CD8-positive, alpha-beta memory T cell (primary cell): ENCODE data around the gene TGOLN2. TPM values are rescaled to one million over a fixed set of nuclear protein-coding genes. Genes with fewer than 3 reads are reported as not detected.
"Not testable (repeated sequence)": the region's sequence is repeated elsewhere in the genome, so short reads cannot be mapped to it uniquely, and the experiment has no call there.

Source experiments
- CTCF ChIA-PET: fragments of 350-600 bp; sonication (Branson Sonifier 250); formaldehyde crosslinking; loops from one replicate; lab custom pipeline; 2021; ENCODE audit warnings: antibody characterized with exemption; lab: Charles Lee
- POLR2A ChIA-PET: fragments of 350-600 bp; sonication (Branson Sonifier 250); formaldehyde crosslinking; loops from one replicate; lab custom pipeline; 2021; ENCODE audit warnings: antibody characterized with exemption; lab: Charles Lee
- DNase-seq, 5 donors: peaks; one replicate each; pipeline versions ENCODE4 v3.0.0 to v3.0.0-alpha.2; 2020 to 2022; ENCODE audit warnings: mixed read lengths in 1 of 5
- H3K27ac ChIP-seq: one replicate; pipeline ENCODE4 v1.7.0; 2013; ENCODE audit warnings: low read depth, mild to moderate bottlenecking, low read length, moderate library complexity
- H3K27me3 ChIP-seq: 2 replicates; pipeline ENCODE4 v1.7.0; 2013; ENCODE audit warnings: low read length, mild to moderate bottlenecking; ENCODE audit not compliant: insufficient read depth, poor library complexity, severe bottlenecking
- H3K36me3 ChIP-seq: 2 replicates; pipeline ENCODE4 v1.7.0; 2013; ENCODE audit warnings: mild to moderate bottlenecking, low read length, moderate library complexity; ENCODE audit not compliant: insufficient read depth
- H3K4me1 ChIP-seq: 2 replicates; pipeline ENCODE4 v1.7.0; 2013; ENCODE audit warnings: mild to moderate bottlenecking, low read length, moderate library complexity; ENCODE audit not compliant: insufficient read depth
- H3K4me3 ChIP-seq: 2 replicates; pipeline ENCODE4 v1.7.0; 2013; ENCODE audit warnings: mild to moderate bottlenecking, low read length
- H3K9me3 ChIP-seq: 2 replicates; pipeline ENCODE4 v1.7.0; 2013; ENCODE audit warnings: mild to moderate bottlenecking, low read length
- H3K27ac Mint-ChIP-seq, 8 donors: one replicate each; pipeline ENCODE4 v1.8.0; 2020 to 2021; ENCODE audit warnings: mixed read lengths in 8 of 8, mild to moderate bottlenecking in 6 of 8, inconsistent platforms in 3 of 8, moderate library complexity in 3 of 8
- H3K27me3 Mint-ChIP-seq, 2 donors: one replicate each; pipeline ENCODE4 v1.8.0; 2020 to 2021; ENCODE audit warnings: mixed read lengths in 2 of 2, mild to moderate bottlenecking in 1 of 2, moderate library complexity in 1 of 2
- H3K36me3 Mint-ChIP-seq, 3 donors: one replicate each; pipeline ENCODE4 v1.8.0; 2020 to 2021; ENCODE audit warnings: mixed read lengths in 3 of 3, inconsistent platforms in 1 of 3, mild to moderate bottlenecking in 1 of 3
- H3K4me1 Mint-ChIP-seq, 3 donors: one replicate each; pipeline ENCODE4 v1.8.0; 2020 to 2021; ENCODE audit warnings: mixed read lengths in 3 of 3, inconsistent platforms in 1 of 3, mild to moderate bottlenecking in 1 of 3
- H3K4me3 Mint-ChIP-seq, 7 donors: one replicate each; pipeline ENCODE4 v1.8.0; 2020 to 2021; ENCODE audit warnings: mixed read lengths in 7 of 7, mild to moderate bottlenecking in 6 of 7, moderate library complexity in 4 of 7, inconsistent platforms in 2 of 7
- H3K9me3 Mint-ChIP-seq, 5 donors: one replicate each; pipeline ENCODE4 v1.8.0; 2020 to 2022; ENCODE audit warnings: mixed read lengths in 5 of 5, mild to moderate bottlenecking in 3 of 5, moderate library complexity in 2 of 5, inconsistent platforms in 1 of 5
- polyA plus RNA-seq: library from polyadenylated mRNA; unstranded; fragments of 300-500 nt; fragmentation: Illumina TruSeq; gene quantifications from one replicate; pipeline ENCODE4 v1.2.3, GENCODE V29; 2021
- total RNA-seq, 2 experiments: library from RNA; stranded (reverse); gene quantifications; one replicate each; pipeline ENCODE4 v1.2.3, GENCODE V29; 2021

Gene TGOLN2
- total and polyA plus RNA-seq, 3 experiments from 2014 or later = 55.9 to 95.6 (median 93.4) TPM

DNA sequence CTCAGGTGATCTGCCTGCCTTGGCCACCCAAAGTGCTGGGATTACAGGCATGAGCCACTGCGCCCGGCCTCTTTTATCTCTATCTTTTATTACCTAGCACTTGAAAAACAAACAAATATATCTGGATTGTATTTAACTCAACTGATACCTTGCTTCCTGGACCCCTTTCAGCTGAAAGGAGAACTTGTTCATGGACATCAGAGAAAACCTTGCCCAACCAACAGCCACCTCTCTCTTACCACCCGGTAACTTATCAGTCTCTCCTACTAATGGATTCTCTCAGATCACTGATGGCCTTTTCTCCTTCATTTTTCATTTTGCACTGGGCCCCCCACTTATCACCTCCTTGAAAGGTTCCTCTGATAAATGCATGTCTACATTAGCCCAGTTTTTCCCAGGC lies 19.8 kb upstream of the TGOLN2 start:
- H3K4me3 Mint-ChIP-seq = peak overlapping the region in 1 of 7 donors; percentile 27
- no peaks in the 10 kb centered on the region for H3K9me3 Mint-ChIP-seq
- H3K27me3 ChIP-seq = no peaks in the 10 kb centered on the region
- H3K9me3 ChIP-seq = no peaks in the 10 kb centered on the region
- no peaks in the 10 kb centered on the region for H3K27me3 Mint-ChIP-seq
- H3K4me1 ChIP-seq = peaks cover 2% of the 10 kb centered on the region
- ChIA-PET POLR2A (no interaction called here), CTCF (no interaction called here)
- H3K27ac Mint-ChIP-seq = peak overlapping the region in 1 of 8 donors; percentile 50
- peaks cover 1 to 14% (median 7%) of the 10 kb centered on the region in 3 donors for H3K4me1 Mint-ChIP-seq
- peaks cover 24% of the 10 kb centered on the region for H3K36me3 ChIP-seq
- no peak overlapping the region for H3K4me3 ChIP-seq
- H3K27ac ChIP-seq = no peak overlapping the region
- H3K36me3 Mint-ChIP-seq = peaks cover 16 to 85% (median 32%) of the 10 kb centered on the region in 3 donors
- no peak for DNase-seq

- Mint-ChIP-seq H3K4me3 (no peak overlapping the region), H3K27ac (no peak overlapping the region), H3K36me3 (peaks cover 11 to 73% (median 26%) of the 10 kb centered on the region in 3 donors), H3K27me3 (no peaks in the 10 kb centered on the region), H3K4me1 (peaks cover 0 to 4% (median 0%) of the 10 kb centered on the region in 3 donors), H3K9me3 (no peaks in the 10 kb centered on the region)
- ChIA-PET POLR2A (no interaction called here), CTCF (no interaction called here)
- Histone ChIP-seq H3K27me3 (no peaks in the 10 kb centered on the region), H3K4me1 (no peaks in the 10 kb centered on the region), H3K4me3 (no peak overlapping the region), H3K36me3 (peaks cover 10% of the 10 kb centered on the region), H3K27ac (no peak overlapping the region), H3K9me3 (no peaks in the 10 kb centered on the region)
- no peak for DNase-seq
Measured at GRCh38 chr2:85344356-85344954, 16.7 kb upstream of the TGOLN2 start.

DNA sequence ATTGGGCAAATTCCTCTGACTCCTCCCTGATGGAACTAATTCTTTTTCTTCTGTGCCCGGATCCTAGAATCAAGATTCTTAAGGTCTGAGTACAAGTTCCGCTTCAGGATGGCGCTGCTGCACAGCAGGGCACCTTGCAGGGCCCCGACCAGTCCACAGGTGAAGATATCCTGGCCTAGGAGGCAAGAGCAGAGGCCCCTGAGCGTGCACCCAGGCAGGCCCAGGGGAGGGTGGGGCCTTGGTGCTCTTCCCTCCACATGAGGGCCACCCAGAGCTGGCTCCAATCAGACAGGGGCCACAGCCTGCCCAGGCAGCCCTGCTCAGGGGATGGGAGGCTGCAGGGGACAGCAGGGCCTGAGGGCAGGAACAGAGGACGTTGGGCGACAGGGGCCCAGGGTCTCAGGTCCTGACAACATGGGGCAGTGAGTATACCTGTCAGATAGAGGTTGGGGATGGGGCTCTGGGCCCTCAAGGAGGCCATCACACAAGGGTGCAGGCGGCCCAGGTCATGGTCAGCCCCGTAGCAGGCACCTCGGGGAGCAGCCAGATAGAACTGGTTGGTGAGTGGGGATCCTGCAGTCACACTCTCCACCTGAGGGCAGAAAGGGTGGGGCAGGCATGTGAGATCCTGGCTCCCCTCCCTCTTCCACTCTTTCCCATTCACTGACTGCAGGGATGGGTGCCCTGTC lies 15.6 kb upstream of the TGOLN2 start:
- CTCF ChIA-PET, H3K4me1 ChIP-seq, H3K27ac ChIP-seq, POLR2A ChIA-PET, H3K9me3 Mint-ChIP-seq, H3K36me3 ChIP-seq, H3K4me1 Mint-ChIP-seq, H3K4me3 Mint-ChIP-seq, DNase-seq, H3K9me3 ChIP-seq, H3K27me3 Mint-ChIP-seq, H3K27me3 ChIP-seq, H3K4me3 ChIP-seq: not testable (repeated sequence)
- H3K36me3 Mint-ChIP-seq = peaks cover 11 to 66% (median 26%) of the 10 kb centered on the region in 3 donors
- H3K27ac Mint-ChIP-seq = peak overlapping the region in 2 of 8 donors; percentile 11 to 70

DNA sequence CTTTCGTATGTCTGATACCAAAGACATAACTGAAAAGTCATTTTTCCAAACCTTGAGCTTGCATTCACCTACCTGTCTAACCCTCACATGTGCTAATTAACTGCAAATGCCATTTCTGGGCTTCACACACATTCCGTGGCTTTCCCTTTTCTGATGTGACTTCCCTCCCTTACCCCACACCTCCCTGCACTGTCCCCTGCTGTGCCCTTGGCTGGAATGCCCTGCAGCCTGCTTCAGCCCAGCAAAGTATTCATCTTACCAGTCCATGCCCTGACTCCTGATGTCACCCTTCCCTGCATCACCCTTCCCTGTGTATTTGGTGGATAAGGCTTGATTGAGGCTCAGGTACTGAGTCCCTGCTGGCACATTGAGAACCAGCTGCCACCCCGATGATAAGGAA lies 14.4 kb upstream of the TGOLN2 start:
- peaks cover 5% of the 10 kb centered on the region for H3K36me3 ChIP-seq
- H3K9me3 ChIP-seq = no peaks in the 10 kb centered on the region
- H3K27ac Mint-ChIP-seq = no peak overlapping the region
- no peaks in the 10 kb centered on the region for H3K4me1 ChIP-seq
- no peaks in the 10 kb centered on the region for H3K27me3 Mint-ChIP-seq
- H3K4me1 Mint-ChIP-seq = peaks cover 0 to 4% (median 0%) of the 10 kb centered on the region in 3 donors
- no peak overlapping the region for H3K4me3 Mint-ChIP-seq
- peaks cover 5 to 58% (median 20%) of the 10 kb centered on the region in 3 donors for H3K36me3 Mint-ChIP-seq
- no peak overlapping the region for H3K4me3 ChIP-seq
- ChIA-PET CTCF (interaction anchor here (1.4 kb wide), 1 partner anchor 9 kb away, joined by 3 read pairs; no protein-coding TSS in a partner anchor), POLR2A (no interaction called here)
- DNase-seq = no peak
- no peaks in the 10 kb centered on the region for H3K9me3 Mint-ChIP-seq
- H3K27me3 ChIP-seq = no peaks in the 10 kb centered on the region
- H3K27ac ChIP-seq = no peak overlapping the region

DNA sequence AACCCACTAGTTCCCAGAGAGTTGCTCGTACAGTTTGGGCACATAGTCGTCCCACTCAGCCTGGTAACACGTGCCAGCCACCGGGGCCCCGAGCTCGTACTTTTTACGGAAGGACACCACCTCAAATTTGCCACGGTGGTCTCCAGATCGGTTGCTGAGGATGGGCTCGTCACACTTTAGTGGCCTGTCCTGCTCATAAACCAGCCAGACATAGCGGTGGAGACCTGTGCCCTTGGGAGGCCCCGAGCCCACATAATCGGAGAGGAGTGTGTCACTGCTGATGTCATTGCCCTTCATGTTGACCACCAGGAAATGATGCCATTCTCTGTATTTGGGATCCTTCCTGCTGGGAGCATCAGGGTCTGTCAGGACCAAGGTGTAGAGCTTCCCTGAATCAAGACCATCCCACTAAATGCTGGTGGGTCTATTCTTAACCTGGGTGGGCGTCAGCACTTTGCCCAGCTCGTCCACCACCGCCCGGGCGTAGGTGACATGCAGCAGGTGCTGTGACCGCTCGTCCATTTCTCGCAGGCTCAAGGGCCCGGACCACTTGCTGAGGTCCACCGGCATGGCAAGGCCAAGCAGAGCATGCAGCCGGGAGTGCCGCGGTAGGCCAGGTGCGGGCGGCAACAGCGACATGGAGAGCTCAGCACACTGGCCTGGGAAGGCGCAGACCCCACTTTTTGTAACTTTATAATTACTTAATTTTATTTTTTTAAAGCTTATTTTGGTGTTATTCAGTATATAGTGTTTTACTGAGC lies 13.7 kb upstream of the TGOLN2 start:
- Histone ChIP-seq H3K4me3 (no peak overlapping the region), H3K4me1 (no peaks in the 10 kb centered on the region), H3K9me3 (no peaks in the 10 kb centered on the region), H3K36me3 (peaks cover 5% of the 10 kb centered on the region), H3K27ac (no peak overlapping the region), H3K27me3 (no peaks in the 10 kb centered on the region)
- Mint-ChIP-seq H3K36me3 (peaks cover 5 to 51% (median 16%) of the 10 kb centered on the region in 3 donors), H3K4me1 (peaks cover 0 to 4% (median 0%) of the 10 kb centered on the region in 3 donors), H3K27ac (no peak overlapping the region), H3K27me3 (no peaks in the 10 kb centered on the region), H3K9me3 (no peaks in the 10 kb centered on the region), H3K4me3 (no peak overlapping the region)
- CTCF ChIA-PET = interaction anchor here (0.9 to 1.4 kb wide), 2 partner anchors 10 to 11 kb away, joined by 3 read pairs; no protein-coding TSS in a partner anchor
- POLR2A ChIA-PET = no interaction called here
- DNase-seq = no peak

DNA sequence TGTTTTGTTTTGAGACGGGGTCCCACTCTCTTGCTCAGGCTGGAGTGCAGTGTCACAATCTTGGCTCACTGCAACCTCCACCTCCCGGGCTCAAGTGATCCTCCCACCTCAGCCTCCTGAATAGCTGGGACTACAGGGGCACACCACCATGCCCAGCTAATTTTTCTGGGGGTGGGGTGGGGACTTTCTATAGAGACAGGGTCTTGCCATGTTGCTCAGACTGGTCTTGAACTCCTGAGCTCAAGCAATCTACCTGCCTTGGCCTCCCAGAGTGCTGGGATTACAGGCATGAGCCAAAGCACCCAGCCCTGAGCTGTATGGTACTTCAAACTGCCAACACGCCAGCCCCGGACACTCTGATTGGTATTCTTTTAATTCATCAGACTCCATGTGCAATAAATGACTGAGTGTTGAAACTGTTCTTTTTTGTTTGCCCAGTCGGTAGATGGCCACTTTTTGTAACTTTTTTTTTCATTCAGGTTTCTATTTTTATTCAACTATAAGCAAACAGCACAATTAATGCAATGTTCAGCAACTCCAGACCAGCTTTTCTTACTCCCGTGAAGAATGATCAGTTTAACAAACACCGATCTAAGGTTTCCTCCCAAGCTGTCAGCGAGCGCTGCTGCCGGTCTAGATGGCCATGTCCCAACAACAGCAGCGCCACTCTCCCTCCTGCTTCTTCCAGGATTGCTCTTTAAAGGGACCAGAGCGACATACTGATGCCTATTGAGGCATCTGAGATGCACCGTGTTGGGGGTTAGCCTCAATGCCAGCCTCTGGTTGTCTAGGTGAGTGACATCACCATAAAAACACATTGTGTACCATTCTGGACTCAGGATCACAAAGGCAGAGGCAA lies 12.5 kb upstream of the TGOLN2 start:
- no peaks in the 10 kb centered on the region for H3K27me3 ChIP-seq
- H3K9me3 ChIP-seq = no peaks in the 10 kb centered on the region
- Mint-ChIP-seq H3K4me1 (peaks cover 0 to 4% (median 0%) of the 10 kb centered on the region in 3 donors), H3K27ac (peak overlapping the region in 1 of 8 donors; percentile 85), H3K36me3 (peaks cover 5 to 39% (median 14%) of the 10 kb centered on the region in 3 donors), H3K9me3 (no peaks in the 10 kb centered on the region), H3K27me3 (no peaks in the 10 kb centered on the region), H3K4me3 (no peak overlapping the region)
- no peaks in the 10 kb centered on the region for H3K36me3 ChIP-seq
- no peak for DNase-seq
- ChIA-PET CTCF (interaction anchor here (0.9 to 1.1 kb wide), 2 partner anchors 10 to 17 kb away, joined by 3 to 4 read pairs; no protein-coding TSS in a partner anchor), POLR2A (interaction anchor here (0.6 kb wide), 1 partner anchor 47 kb away, joined by 3 read pairs; no protein-coding TSS in a partner anchor)
- H3K4me1 ChIP-seq = no peaks in the 10 kb centered on the region
- H3K4me3 ChIP-seq = no peak overlapping the region
- H3K27ac ChIP-seq = no peak overlapping the region

- Histone ChIP-seq H3K4me3 (no peak overlapping the region), H3K27ac (no peak overlapping the region), H3K9me3 (no peaks in the 10 kb centered on the region), H3K4me1 (no peaks in the 10 kb centered on the region), H3K27me3 (no peaks in the 10 kb centered on the region), H3K36me3 (no peaks in the 10 kb centered on the region)
- ChIA-PET CTCF (no interaction called here), POLR2A (no interaction called here)
- no peak for DNase-seq
- H3K4me3 Mint-ChIP-seq = no peak overlapping the region
- H3K4me1 Mint-ChIP-seq = peaks cover 0 to 8% (median 7%) of the 10 kb centered on the region in 3 donors
- H3K27me3 Mint-ChIP-seq = peaks cover 0 to 1% of the 10 kb centered on the region in 2 donors
- H3K36me3 Mint-ChIP-seq = peaks cover 0 to 5% (median 0%) of the 10 kb centered on the region in 3 donors
- H3K27ac Mint-ChIP-seq = peak overlapping the region in 2 of 8 donors; percentile 8 to 64
- no peaks in the 10 kb centered on the region for H3K9me3 Mint-ChIP-seq
Measured at GRCh38 chr2:85334928-85335327, 7.1 kb upstream of the TGOLN2 start.
